Calu3 (cell line): ENCODE results near the gene PDIA5. TPM values are rescaled to one million over a fixed set of nuclear protein-coding genes. Genes with fewer than 3 reads are reported as not detected.

Experiments used
- BruUV-seq: library from RNA; stranded (reverse); fragments of 400-500 nt; replicated peaks from 2 replicates; lab custom pipeline; 2021; lab: Mats Ljungman, UMichigan
- CTCF ChIA-PET: fragments of 300-600 bp; sonication (Branson Sonifier 250); formaldehyde crosslinking; loops from one replicate; lab custom pipeline; 2022; ENCODE audit warnings: antibody characterized with exemption; lab: Charles Lee
- DNase-seq: peaks from one replicate; pipeline ENCODE4 v3.0.0; 2022
- H3K27ac Mint-ChIP-seq: one replicate; pipeline ENCODE4 v1.8.0; 2022; ENCODE audit warnings: mixed read lengths; ENCODE audit not compliant: unreplicated experiment
- H3K27me3 Mint-ChIP-seq: one replicate; pipeline ENCODE4 v1.8.0; 2022; ENCODE audit warnings: mixed read lengths; ENCODE audit not compliant: unreplicated experiment
- H3K36me3 Mint-ChIP-seq: one replicate; pipeline ENCODE4 v1.8.0; 2022; ENCODE audit warnings: mild to moderate bottlenecking, moderate library complexity, mixed read lengths; ENCODE audit not compliant: insufficient read depth, unreplicated experiment
- H3K4me1 Mint-ChIP-seq: one replicate; pipeline ENCODE4 v1.8.0; 2022; ENCODE audit warnings: mild to moderate bottlenecking, low read depth, mixed read lengths; ENCODE audit not compliant: unreplicated experiment
- H3K4me3 Mint-ChIP-seq: one replicate; pipeline ENCODE4 v1.8.0; 2022; ENCODE audit warnings: mild to moderate bottlenecking, low read depth, moderate library complexity, mixed read lengths; ENCODE audit not compliant: unreplicated experiment
- H3K9me3 Mint-ChIP-seq: one replicate; pipeline ENCODE4 v1.8.0; 2022; ENCODE audit warnings: low read depth, mixed read lengths; ENCODE audit not compliant: unreplicated experiment
- CTCF ChIP-seq: fragments of 200-600 bp; IDR thresholded peaks from one replicate; pipeline ENCODE4 v1.8.0; 2022; ENCODE audit warnings: antibody characterized with exemption; ENCODE audit not compliant: unreplicated experiment
- intact Hi-C: fragments of 100-400 bp; cut with micrococcal nuclease; formaldehyde crosslinking; loops from one replicate; pipeline ENCODE4 v1.10.0; 2022; ENCODE audit not compliant: unreplicated experiment
- total RNA-seq: library from RNA; stranded (reverse); gene quantifications from 2 replicates; pipeline ENCODE4 v1.2.3, GENCODE V29; 2022

The PDIA5 gene
- total RNA-seq, 1 experiment from 2014 or later = 31.6 TPM

GRCh38 chr3:123124971-123125370, 58.1 kb downstream of the PDIA5 start:
- no peak overlapping the region for H3K4me3 Mint-ChIP-seq
- no peak overlapping the region for H3K27ac Mint-ChIP-seq
- DNase-seq = no peak
- no peaks in the 10 kb centered on the region for H3K9me3 Mint-ChIP-seq
- intact Hi-C loops = no loop called here
- H3K27me3 Mint-ChIP-seq = no peaks in the 10 kb centered on the region
- H3K36me3 Mint-ChIP-seq = peaks cover 6% of the 10 kb centered on the region
- TF ChIP-seq CTCF = no peak
- no TSS peak for BruUV-seq
- CTCF ChIA-PET = no interaction called here
- H3K4me1 Mint-ChIP-seq = no peaks in the 10 kb centered on the region

GRCh38 chr3:123126031-123126430, 59.2 kb downstream of the PDIA5 start:
- no TSS peak for BruUV-seq
- Mint-ChIP-seq H3K9me3 (no peaks in the 10 kb centered on the region), H3K27ac (no peak overlapping the region), H3K27me3 (no peaks in the 10 kb centered on the region), H3K4me3 (no peak overlapping the region), H3K4me1 (no peaks in the 10 kb centered on the region), H3K36me3 (peaks cover 5% of the 10 kb centered on the region)
- no peak for TF ChIP-seq CTCF
- CTCF ChIA-PET = no interaction called here
- no peak for DNase-seq
- intact Hi-C loops = no loop called here

GRCh38 chr3:123126653-123127052, 59.8 kb downstream of the PDIA5 start:
- Mint-ChIP-seq H3K9me3 (no peaks in the 10 kb centered on the region), H3K36me3 (no peaks in the 10 kb centered on the region), H3K27ac (no peak overlapping the region), H3K27me3 (no peaks in the 10 kb centered on the region), H3K4me1 (no peaks in the 10 kb centered on the region), H3K4me3 (no peak overlapping the region)
- no TSS peak for BruUV-seq
- intact Hi-C loops = no loop called here
- CTCF ChIA-PET = no interaction called here
- no peak for DNase-seq
- no peak for TF ChIP-seq CTCF

GRCh38 chr3:123129092-123129491, 62.3 kb downstream of the PDIA5 start:
- Mint-ChIP-seq H3K36me3 (peaks cover 4% of the 10 kb centered on the region), H3K27ac (no peak overlapping the region), H3K4me3 (no peak overlapping the region), H3K4me1 (no peaks in the 10 kb centered on the region), H3K27me3 (no peaks in the 10 kb centered on the region), H3K9me3 (no peaks in the 10 kb centered on the region)
- TF ChIP-seq CTCF = no peak
- CTCF ChIA-PET = no interaction called here
- intact Hi-C loops = no loop called here
- BruUV-seq = no TSS peak
- no peak for DNase-seq

GRCh38 chr3:123129532-123129931, 62.7 kb downstream of the PDIA5 start:
- Mint-ChIP-seq H3K4me1 (no peaks in the 10 kb centered on the region), H3K9me3 (no peaks in the 10 kb centered on the region), H3K27me3 (no peaks in the 10 kb centered on the region), H3K27ac (no peak overlapping the region), H3K4me3 (no peak overlapping the region), H3K36me3 (peaks cover 4% of the 10 kb centered on the region)
- no peak for DNase-seq
- no peak for TF ChIP-seq CTCF
- no TSS peak for BruUV-seq
- CTCF ChIA-PET = no interaction called here
- intact Hi-C loops = no loop called here
